ENCODE data around the gene IDNK. TPM values are rescaled to one million over a fixed set of nuclear protein-coding genes. Genes with fewer than 3 reads are reported as not detected.

The IDNK gene
- total and polyA plus RNA-seq, 2 of the 4 experiments (the other 2 are of a cell fraction), result 1.4 to 2.3 TPM

DNA sequence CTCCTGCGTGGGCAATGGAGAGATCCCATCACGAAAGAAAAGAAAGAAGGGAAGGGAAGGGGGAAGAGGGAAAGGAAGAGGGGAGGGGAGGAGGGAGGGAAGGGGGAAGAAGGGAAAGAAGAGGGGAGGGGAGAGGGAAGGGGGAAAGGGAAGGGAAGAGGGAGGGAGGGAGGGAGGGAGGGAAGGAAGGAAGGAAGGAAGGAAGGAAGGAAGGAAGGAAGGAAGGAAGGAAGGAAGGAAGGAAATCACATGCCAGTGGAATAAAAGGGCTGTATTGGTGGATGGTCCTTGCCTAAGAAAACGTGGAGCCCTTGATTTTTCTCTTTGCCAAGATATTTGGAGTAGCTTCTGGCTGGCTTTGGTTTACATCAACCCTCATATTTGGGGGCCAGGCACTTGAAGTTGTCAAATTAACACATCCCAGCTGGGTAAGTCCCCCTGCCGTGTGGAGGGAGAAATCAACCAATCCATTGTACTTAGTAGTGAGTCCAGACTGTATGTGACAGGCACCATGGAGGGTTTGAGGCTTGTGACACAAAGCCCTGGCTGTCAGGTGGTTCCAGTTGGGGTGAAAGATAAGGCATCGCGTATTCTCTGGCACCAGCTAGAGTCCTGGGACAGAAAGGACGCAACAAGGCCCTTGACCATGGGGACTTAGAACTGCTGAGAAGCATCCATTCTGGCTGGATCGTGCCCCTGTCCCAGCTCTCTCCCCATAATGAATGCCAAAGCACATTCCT is 23.7 kb downstream of the IDNK start:
- DNase-seq (no peak), ATAC-seq (ENCODE audit: low read depth) (no peak)
- Histone ChIP-seq H3K36me3 (ENCODE audit: control insufficient read depth, insufficient read depth, low read length) (peaks cover 20% of the 10 kb centered on the region), H3K27ac (ENCODE audit: insufficient read depth, low read length) (no peak overlapping the region), H2BK120ac (ENCODE audit: low read depth, low read length) (no peak overlapping the region), H3K27me3 (ENCODE audit: control insufficient read depth, insufficient read depth, low read length) (no peaks in the 10 kb centered on the region), H3K18ac (ENCODE audit: low read depth, low read length) (no peak overlapping the region), H3K4me1 (ENCODE audit: control insufficient read depth, insufficient read depth, low read length) (no peaks in the 10 kb centered on the region), H4K8ac (ENCODE audit: low read depth in 2 of 2, low read length in 2 of 2) (no peak overlapping the region), H4K5ac (ENCODE audit: low read depth, low read length) (no peak overlapping the region), H3K4me3 (ENCODE audit: insufficient read depth, low read depth, low read length) (no peak overlapping the region), H2BK5ac (ENCODE audit: low read depth, low read length, poor library complexity, severe bottlenecking) (no peak overlapping the region), H2AK5ac (ENCODE audit: low read depth, low read length) (no peak overlapping the region), H2AFZ (replicated peaks; ENCODE audit: low read length, poor library complexity) (no peak overlapping the region), H4K91ac (ENCODE audit: insufficient read depth, low read depth, low read length) (no peak overlapping the region), H3K9ac (ENCODE audit: low read depth, low read length) (no peak overlapping the region), H3K4ac (ENCODE audit: low read depth, low read length) (no peak overlapping the region), H2BK20ac (ENCODE audit: low read depth, low read length) (no peak overlapping the region), H3K9me1 (ENCODE audit: insufficient read depth, low read length) (no peaks in the 10 kb centered on the region), H2BK15ac (ENCODE audit: low read depth, low read length) (no peak overlapping the region), H3K4me2 (ENCODE audit: low read depth, low read length) (no peak overlapping the region), H4K20me1 (ENCODE audit: insufficient read depth, low read length) (0 out of 2 replicates have a peak, but pooled peaks cover 4% of the 10 kb centered on the region), H3K56ac (ENCODE audit: extremely low read depth, insufficient read depth, low read length) (no peak overlapping the region), H3K23ac (ENCODE audit: low read depth, low read length) (no peak overlapping the region), H2AK9ac (replicated peaks; ENCODE audit: low read depth, low read length, poor library complexity) (no peak overlapping the region), H3K9me3 (ENCODE audit: control insufficient read depth, insufficient read depth, low read length) (no peaks in the 10 kb centered on the region), H3K79me1 (ENCODE audit: low read depth in 1 of 2, low read length in 2 of 2) (peaks cover 0 to 6% of the 10 kb centered on the region in 2 experiments; a peak in 2 of 4 replicates), H3K14ac (replicated peaks; ENCODE audit: low read depth, low read length) (no peak overlapping the region)
- dilution Hi-C loops (cut with HindIII; ENCODE audit: low sequenced_read_pairs, unreplicated experiment), result no loop called here
- 100% methylated on average over 1 of the region's 8 CpGs; no CpG with 5 or more reads in 1 of the 2 experiments for WGBS, 2 experiments (ENCODE audit: extremely low coverage in 2 of 2, insufficient read length in 1 of 2)
- CTCF ChIA-PET, result no interaction called here
- no TSS peak for BruUV-seq (replicated peaks)
- intact Hi-C loops (cut with micrococcal nuclease), result loop anchor here (5.0 kb wide), 1 partner anchor 429 kb away; no protein-coding TSS in a partner anchor
- POLR2A ChIA-PET (ENCODE audit: unreplicated experiment), result no interaction called here
- TF ChIP-seq RAD21 (IDR thresholded peaks at IDR 0.05; ENCODE audit: low read length) (no peak), RFX5 (IDR thresholded peaks at IDR 0.05; ENCODE audit: low read depth, low read length) (no peak), BHLHE40 (IDR thresholded peaks at IDR 0.05; ENCODE audit: low read depth, low read length) (no peak), MAZ (IDR thresholded peaks at IDR 0.05; ENCODE audit: borderline replicate concordance, low read depth, low read length) (no peak), MXI1 (IDR thresholded peaks at IDR 0.05; ENCODE audit: borderline replicate concordance, low read depth, low read length) (no peak), CEBPB (IDR thresholded peaks at IDR 0.05; ENCODE audit: low read depth, low read length) (no peak), POLR2A (IDR thresholded peaks at IDR 0.05; ENCODE audit: low read depth, low read length) (no peak), RCOR1 (IDR thresholded peaks at IDR 0.05; ENCODE audit: insufficient replicate concordance, low read length) (no peak), FOS (IDR thresholded peaks at IDR 0.05; ENCODE audit: low read depth, low read length) (no peak), CHD1 (IDR thresholded peaks at IDR 0.05; ENCODE audit: low read depth, low read length) (no peak), MAFK (IDR thresholded peaks at IDR 0.05; ENCODE audit: low read depth, low read length) (no peak), NFE2L2 (IDR thresholded peaks at IDR 0.05; ENCODE audit: low read depth, low read length) (no peak)
- TF ChIP-seq, protein P1, sequence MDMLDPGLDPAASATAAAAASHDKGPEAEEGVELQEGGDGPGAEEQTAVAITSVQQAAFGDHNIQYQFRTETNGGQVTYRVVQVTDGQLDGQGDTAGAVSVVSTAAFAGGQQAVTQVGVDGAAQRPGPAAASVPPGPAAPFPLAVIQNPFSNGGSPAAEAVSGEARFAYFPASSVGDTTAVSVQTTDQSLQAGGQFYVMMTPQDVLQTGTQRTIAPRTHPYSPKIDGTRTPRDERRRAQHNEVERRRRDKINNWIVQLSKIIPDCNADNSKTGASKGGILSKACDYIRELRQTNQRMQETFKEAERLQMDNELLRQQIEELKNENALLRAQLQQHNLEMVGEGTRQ (IDR thresholded peaks at IDR 0.05; ENCODE audit: low read depth, low read length), result no peak
- TF ChIP-seq, protein P2, sequence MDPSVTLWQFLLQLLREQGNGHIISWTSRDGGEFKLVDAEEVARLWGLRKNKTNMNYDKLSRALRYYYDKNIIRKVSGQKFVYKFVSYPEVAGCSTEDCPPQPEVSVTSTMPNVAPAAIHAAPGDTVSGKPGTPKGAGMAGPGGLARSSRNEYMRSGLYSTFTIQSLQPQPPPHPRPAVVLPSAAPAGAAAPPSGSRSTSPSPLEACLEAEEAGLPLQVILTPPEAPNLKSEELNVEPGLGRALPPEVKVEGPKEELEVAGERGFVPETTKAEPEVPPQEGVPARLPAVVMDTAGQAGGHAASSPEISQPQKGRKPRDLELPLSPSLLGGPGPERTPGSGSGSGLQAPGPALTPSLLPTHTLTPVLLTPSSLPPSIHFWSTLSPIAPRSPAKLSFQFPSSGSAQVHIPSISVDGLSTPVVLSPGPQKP (IDR thresholded peaks at IDR 0.05; ENCODE audit: borderline replicate concordance, low read depth, low read length), result no peak
- TF ChIP-seq, protein P3, sequence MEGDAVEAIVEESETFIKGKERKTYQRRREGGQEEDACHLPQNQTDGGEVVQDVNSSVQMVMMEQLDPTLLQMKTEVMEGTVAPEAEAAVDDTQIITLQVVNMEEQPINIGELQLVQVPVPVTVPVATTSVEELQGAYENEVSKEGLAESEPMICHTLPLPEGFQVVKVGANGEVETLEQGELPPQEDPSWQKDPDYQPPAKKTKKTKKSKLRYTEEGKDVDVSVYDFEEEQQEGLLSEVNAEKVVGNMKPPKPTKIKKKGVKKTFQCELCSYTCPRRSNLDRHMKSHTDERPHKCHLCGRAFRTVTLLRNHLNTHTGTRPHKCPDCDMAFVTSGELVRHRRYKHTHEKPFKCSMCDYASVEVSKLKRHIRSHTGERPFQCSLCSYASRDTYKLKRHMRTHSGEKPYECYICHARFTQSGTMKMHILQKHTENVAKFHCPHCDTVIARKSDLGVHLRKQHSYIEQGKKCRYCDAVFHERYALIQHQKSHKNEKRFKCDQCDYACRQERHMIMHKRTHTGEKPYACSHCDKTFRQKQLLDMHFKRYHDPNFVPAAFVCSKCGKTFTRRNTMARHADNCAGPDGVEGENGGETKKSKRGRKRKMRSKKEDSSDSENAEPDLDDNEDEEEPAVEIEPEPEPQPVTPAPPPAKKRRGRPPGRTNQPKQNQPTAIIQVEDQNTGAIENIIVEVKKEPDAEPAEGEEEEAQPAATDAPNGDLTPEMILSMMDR (conservative IDR thresholded peaks at IDR 0.05; ENCODE audit: low read depth, low read length), result no peak
- in situ Hi-C loops (cut with MboI; ENCODE audit: low sequenced_read_pairs), result no loop called here
